NB4 (cell line): ENCODE results near the gene MOB2.

ENCODE experiments used
- DNase-seq: peaks from one replicate; pipeline ENCODE4 v3.0.0; 2010; ENCODE audit warnings: low read depth
- H3K4me3 ChIP-seq: one replicate; pipeline ENCODE4 v1.5.1; 2011; ENCODE audit warnings: mild to moderate bottlenecking, low read depth, low read length, moderate library complexity
- MAX ChIP-seq: IDR thresholded peaks from 2 replicates; pipeline ENCODE4 v1.6.1; 2011; ENCODE audit warnings: low read depth, low read length
- MYC ChIP-seq: IDR thresholded peaks from 2 replicates; pipeline ENCODE4 v1.6.1; 2011; ENCODE audit warnings: low read depth, low read length
- POLR2A ChIP-seq: IDR thresholded peaks from 2 replicates; pipeline ENCODE4 v1.6.1; 2011; ENCODE audit warnings: mild to moderate bottlenecking; ENCODE audit not compliant: insufficient read length; ENCODE audit errors: extremely low read depth
- TF ChIP-seq, protein P1 (sequence below): IDR thresholded peaks from one replicate; pipeline ENCODE4 v1.5.1; 2012; ENCODE audit warnings: low read depth, low read length

MOB2 gene

DNA sequence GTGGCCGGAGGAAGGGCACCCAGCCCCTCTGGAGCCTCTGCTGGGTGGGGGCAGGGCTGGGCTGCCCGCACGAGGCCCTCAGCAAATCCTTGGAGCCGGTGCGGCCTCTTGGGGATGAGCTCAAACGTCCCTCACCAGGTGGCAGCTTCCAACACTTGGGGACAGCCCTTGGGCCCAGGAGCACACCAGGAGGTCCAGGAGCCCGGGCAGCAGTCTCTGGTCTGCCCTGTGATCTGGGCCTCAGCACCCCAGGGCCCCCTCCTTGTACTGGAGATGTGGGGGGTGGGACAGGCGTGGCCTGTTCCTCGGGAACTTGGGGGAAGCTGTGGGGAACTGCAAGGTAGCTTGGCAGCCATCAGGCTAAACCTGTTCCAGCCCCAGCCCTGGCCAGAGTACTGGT lies 40.0 kb downstream of the MOB2 start:
- H3K4me3 ChIP-seq = no peak overlapping the region
- no peak for TF ChIP-seq MAX
- no peak for TF ChIP-seq MYC
- no peak for TF ChIP-seq POLR2A
- TF ChIP-seq, protein P1, sequence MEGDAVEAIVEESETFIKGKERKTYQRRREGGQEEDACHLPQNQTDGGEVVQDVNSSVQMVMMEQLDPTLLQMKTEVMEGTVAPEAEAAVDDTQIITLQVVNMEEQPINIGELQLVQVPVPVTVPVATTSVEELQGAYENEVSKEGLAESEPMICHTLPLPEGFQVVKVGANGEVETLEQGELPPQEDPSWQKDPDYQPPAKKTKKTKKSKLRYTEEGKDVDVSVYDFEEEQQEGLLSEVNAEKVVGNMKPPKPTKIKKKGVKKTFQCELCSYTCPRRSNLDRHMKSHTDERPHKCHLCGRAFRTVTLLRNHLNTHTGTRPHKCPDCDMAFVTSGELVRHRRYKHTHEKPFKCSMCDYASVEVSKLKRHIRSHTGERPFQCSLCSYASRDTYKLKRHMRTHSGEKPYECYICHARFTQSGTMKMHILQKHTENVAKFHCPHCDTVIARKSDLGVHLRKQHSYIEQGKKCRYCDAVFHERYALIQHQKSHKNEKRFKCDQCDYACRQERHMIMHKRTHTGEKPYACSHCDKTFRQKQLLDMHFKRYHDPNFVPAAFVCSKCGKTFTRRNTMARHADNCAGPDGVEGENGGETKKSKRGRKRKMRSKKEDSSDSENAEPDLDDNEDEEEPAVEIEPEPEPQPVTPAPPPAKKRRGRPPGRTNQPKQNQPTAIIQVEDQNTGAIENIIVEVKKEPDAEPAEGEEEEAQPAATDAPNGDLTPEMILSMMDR = no peak
- no peak for DNase-seq

DNA sequence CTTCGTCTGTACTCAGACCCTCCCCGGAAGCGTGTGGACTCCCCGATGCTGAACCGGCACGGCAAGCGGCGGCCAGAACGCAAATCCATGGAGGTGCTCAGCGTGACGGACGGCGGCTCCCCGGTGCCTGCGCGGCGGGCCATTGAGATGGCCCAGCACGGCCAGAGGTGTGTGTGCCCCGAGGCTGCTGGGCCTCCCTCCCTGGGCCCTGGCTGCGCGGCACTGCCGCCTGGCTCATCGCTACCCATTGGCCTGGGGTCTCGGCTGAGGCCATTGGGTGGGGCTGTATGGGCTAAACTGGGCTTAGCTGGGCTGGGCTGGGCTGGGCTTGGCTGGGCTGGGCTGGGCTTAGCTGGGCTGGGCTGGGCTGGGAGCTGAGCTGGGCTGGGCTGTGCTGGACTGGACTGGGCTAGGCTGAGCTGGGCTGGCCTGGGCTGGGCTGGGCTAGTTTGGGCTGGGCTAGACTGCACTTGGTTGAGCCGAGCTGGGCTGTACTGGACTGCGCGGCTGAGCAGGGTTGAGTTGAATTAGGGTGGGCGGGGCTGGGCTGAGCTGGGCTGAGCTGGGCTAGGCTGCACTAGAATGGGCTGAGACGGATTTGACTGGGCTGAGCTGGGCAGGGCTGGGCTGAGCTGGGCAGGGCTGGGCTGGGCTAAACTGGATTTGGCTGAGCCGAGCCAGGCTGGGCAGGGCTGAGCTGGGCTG lies 40.7 kb downstream of the MOB2 start:
- H3K4me3 ChIP-seq = no peak overlapping the region
- no peak for DNase-seq
- TF ChIP-seq MYC (no peak), MAX (no peak), POLR2A (no peak)
- TF ChIP-seq, protein P1 = no peak

DNA sequence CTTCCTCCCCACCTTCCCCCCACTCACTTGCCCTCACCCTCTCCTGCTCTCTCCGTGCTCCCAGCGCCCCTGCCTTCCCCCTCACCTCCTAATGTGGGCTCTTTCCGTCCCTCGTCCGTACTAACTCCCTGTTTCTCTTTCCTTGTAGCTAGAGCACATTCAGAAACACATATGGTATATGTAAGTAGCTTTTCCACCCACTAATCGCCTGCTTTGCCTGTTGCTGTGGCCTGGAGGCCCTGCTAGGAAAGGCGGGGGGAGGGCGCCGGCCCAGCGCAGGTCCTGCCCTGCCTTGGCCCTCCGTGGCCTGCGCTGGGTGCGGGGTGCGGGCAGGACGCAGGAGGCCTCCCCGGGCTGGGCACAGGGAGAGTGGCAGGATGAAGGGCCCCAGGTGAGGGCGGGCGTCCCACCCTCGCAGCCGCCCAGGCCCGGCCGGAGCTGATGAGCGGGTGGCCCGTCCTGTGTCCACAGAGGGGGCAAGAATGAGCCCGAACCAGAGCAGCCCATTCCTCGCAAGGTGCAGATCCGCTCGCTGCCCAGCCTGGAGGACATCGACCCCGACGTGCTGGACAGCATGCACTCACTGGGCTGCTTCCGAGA lies 41.7 kb downstream of the MOB2 start:
- DNase-seq = no peak
- H3K4me3 ChIP-seq = no peak overlapping the region
- no peak for TF ChIP-seq MYC
- TF ChIP-seq, protein P1 = no peak
- TF ChIP-seq MAX = no peak
- no peak for TF ChIP-seq POLR2A

- H3K4me3 ChIP-seq = no peak overlapping the region
- DNase-seq = no peak
- TF ChIP-seq, protein P1 = no peak
- no peak for TF ChIP-seq POLR2A
- TF ChIP-seq MAX = no peak
- TF ChIP-seq MYC = no peak
These were observed 42.3 kb downstream of the MOB2 start for GRCh38 chr11:1444321-1444720.

GRCh38 chr11:1443737-1444136 lies 42.8 kb downstream of the MOB2 start:
- TF ChIP-seq MAX (no peak), POLR2A (no peak), MYC (no peak)
- TF ChIP-seq, protein P1 = no peak
- no peak for DNase-seq

More at GRCh38 chr11:1443737-1444136, 42.8 kb downstream of the MOB2 start:
- no peak overlapping the region for H3K4me3 ChIP-seq
